Measurements from ENCODE around the gene SH2D6.

SH2D6 gene

GRCh38 chr2:85468704-85469349, 50.3 kb downstream of the SH2D6 start (continued):
- TF ChIP-seq KLF1 (tag by site-specific recombination; IDR thresholded peaks at IDR 0.05) (0 out of 2 replicates have a peak, but pooled peaks have one; percentile 29), ZNF335 (tag by site-specific recombination; conservative IDR thresholded peaks at IDR 0.05) (peak; percentile 42), ZBTB10 (tag by site-specific recombination; IDR thresholded peaks at IDR 0.05) (no peak)

DNA sequence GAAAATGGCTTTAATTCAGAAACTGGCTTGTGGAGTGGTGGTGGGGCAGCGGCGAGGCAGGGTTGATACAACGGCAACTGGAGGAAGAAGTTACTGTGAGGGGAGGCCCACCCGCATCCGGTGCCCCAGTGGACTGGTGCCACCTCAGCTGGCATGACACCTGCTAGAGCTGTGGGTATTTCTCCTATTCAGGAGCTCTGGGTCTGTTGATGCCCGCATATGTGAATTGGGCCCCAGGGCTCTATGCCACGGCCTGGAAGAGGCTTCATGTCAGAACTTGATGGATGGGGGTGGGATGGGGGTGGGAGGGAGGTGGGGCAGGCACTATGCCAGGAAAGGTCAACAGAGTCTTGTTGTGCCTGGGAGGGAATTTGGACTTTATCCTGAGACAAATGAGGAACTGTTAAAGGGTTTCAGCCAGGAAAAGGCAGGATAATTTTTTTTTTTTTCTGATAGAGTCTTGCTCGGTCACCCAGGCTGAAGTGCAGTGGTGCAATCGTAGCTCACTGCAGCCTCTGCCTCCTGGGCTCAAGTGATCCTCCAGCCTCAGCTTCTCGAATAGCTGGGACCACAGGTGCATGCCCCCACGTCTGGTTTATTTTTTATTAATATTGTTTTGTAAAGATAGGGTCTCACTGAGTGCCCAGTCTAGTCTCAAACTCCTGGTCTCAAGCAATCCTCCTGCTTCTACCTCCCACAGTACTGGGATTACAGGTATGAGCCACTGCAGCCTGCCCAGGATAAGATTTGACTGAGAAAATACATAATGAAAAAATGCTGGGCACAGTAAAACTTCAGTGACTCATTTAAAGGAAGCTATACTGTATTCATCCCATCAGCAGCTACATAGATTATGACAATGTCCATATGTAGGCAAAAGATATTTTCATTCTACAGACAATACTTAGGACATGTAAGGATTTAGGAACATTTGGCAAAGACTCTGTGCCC, 52.6 kb downstream of the SH2D6 start:
- Histone ChIP-seq H3K27ac (ENCODE audit: extremely low read depth, low read depth, low read length) (no peak overlapping the region), H3K4me3 (ENCODE audit: low read depth, low read length) (no peak overlapping the region), H3K36me3 (ENCODE audit: control insufficient read depth in 2 of 2, insufficient read depth in 1 of 2, low read length in 2 of 2) (no peaks in the 10 kb centered on the region), H3K9me3 (ENCODE audit: control insufficient read depth, insufficient read depth, low read depth, low read length) (no peaks in the 10 kb centered on the region), H3K4me1 (ENCODE audit: control insufficient read depth, insufficient read depth, low read length) (no peaks in the 10 kb centered on the region)
- ChIA-PET CTCF (interaction anchor here (1.0 kb wide), 1 partner anchor 75 kb away, joined by 3 read pairs; no protein-coding TSS in a partner anchor), POLR2A (interaction anchor here (0.6 to 1.0 kb wide), 4 partner anchors 13 to 130 kb away, joined by 3 to 8 read pairs (median 6); no protein-coding TSS in a partner anchor)
- TF ChIP-seq ZNF221 (tag by site-specific recombination; IDR thresholded peaks at IDR 0.05; ENCODE audit: borderline replicate concordance) (no peak), FEZF1 (tag by site-specific recombination; IDR thresholded peaks at IDR 0.05) (no peak), PRDM2 (tag by site-specific recombination; IDR thresholded peaks at IDR 0.05; ENCODE audit: borderline replicate concordance) (no peak), ZNF121 (tag by site-specific recombination; IDR thresholded peaks at IDR 0.05) (no peak), ZNF140 (tag by site-specific recombination; IDR thresholded peaks at IDR 0.05) (no peak), REST (tag by site-specific recombination; IDR thresholded peaks at IDR 0.05) (no peak), ZNF426 (tag by site-specific recombination; IDR thresholded peaks at IDR 0.05) (no peak), MEIS1 (CRISPR knock-in tag; IDR thresholded peaks at IDR 0.05; ENCODE audit: borderline replicate concordance) (no peak), SP3 (tag by site-specific recombination; IDR thresholded peaks at IDR 0.05) (no peak), ZNF529 (tag by site-specific recombination; IDR thresholded peaks at IDR 0.05; ENCODE audit: insufficient replicate concordance) (no peak), ZNF394 (tag by site-specific recombination; IDR thresholded peaks at IDR 0.05; ENCODE audit: borderline replicate concordance) (no peak), ZNF610 (tag by site-specific recombination; IDR thresholded peaks at IDR 0.05; ENCODE audit: borderline replicate concordance) (no peak), ZNF623 (tag by site-specific recombination; IDR thresholded peaks at IDR 0.05) (no peak), OVOL3 (tag by site-specific recombination; IDR thresholded peaks at IDR 0.05) (no peak)
- TF ChIP-seq, protein P1, sequence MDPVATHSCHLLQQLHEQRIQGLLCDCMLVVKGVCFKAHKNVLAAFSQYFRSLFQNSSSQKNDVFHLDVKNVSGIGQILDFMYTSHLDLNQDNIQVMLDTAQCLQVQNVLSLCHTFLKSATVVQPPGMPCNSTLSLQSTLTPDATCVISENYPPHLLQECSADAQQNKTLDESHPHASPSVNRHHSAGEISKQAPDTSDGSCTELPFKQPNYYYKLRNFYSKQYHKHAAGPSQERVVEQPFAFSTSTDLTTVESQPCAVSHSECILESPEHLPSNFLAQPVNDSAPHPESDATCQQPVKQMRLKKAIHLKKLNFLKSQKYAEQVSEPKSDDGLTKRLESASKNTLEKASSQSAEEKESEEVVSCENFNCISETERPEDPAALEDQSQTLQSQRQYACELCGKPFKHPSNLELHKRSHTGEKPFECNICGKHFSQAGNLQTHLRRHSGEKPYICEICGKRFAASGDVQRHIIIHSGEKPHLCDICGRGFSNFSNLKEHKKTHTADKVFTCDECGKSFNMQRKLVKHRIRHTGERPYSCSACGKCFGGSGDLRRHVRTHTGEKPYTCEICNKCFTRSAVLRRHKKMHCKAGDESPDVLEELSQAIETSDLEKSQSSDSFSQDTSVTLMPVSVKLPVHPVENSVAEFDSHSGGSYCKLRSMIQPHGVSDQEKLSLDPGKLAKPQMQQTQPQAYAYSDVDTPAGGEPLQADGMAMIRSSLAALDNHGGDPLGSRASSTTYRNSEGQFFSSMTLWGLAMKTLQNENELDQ (tag by site-specific recombination; IDR thresholded peaks at IDR 0.05; ENCODE audit: low read depth) = no peak

All from HEK293 (cell line).